Measurements from ENCODE around the gene MYO5A.

DNA sequence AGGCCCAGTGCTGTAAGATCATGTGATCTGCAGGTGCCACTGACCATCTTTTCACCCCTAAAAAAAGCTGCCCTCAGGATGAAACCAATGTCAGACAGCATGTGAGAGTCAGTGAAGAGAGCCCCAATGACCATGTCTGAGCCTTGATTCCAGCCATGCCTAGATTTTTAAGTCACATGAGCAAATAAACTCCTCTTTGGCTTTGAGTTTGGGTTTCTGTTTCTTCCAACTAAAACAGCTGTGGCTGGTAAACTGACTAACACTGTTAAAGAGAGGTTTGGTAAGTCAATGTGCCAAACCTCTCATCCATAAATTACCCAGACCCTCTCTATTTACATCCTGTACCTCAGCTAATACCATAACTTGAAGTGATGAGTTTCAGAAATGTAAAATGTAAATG, 8.3 kb downstream of the MYO5A start:
- TF ChIP-seq, protein P1, sequence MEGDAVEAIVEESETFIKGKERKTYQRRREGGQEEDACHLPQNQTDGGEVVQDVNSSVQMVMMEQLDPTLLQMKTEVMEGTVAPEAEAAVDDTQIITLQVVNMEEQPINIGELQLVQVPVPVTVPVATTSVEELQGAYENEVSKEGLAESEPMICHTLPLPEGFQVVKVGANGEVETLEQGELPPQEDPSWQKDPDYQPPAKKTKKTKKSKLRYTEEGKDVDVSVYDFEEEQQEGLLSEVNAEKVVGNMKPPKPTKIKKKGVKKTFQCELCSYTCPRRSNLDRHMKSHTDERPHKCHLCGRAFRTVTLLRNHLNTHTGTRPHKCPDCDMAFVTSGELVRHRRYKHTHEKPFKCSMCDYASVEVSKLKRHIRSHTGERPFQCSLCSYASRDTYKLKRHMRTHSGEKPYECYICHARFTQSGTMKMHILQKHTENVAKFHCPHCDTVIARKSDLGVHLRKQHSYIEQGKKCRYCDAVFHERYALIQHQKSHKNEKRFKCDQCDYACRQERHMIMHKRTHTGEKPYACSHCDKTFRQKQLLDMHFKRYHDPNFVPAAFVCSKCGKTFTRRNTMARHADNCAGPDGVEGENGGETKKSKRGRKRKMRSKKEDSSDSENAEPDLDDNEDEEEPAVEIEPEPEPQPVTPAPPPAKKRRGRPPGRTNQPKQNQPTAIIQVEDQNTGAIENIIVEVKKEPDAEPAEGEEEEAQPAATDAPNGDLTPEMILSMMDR (IDR thresholded peaks at IDR 0.05): no peak
- no peak for TF ChIP-seq EP300 (IDR thresholded peaks at IDR 0.05)
